LNCaP clone FGC (cell line): Measurements from ENCODE around the gene MCRIP1.
A peak's percentile ranks its signal among the peaks of the same experiment; 100 is the strongest.

Source experiments
- DNase-seq: peaks from one replicate; pipeline ENCODE4 v3.0.0-alpha.2; 2011; ENCODE audit warnings: low read depth
- H3K4me3 ChIP-seq: 2 replicates; pipeline ENCODE4 v1.5.1; 2011; ENCODE audit warnings: mild to moderate bottlenecking, low read depth, low read length, control low read depth
- CTCF ChIP-seq: IDR thresholded peaks from 2 replicates; pipeline ENCODE4 v1.5.1; 2012; ENCODE audit warnings: mild to moderate bottlenecking; ENCODE audit not compliant: control insufficient read depth, insufficient read depth; ENCODE audit errors: extremely low read depth

MCRIP1 gene

GRCh38 chr17:81810892-81811704 is 22.0 kb downstream of the MCRIP1 start:
- no peak for TF ChIP-seq CTCF
- H3K4me3 ChIP-seq, result no peak overlapping the region
- DNase-seq, result no peak

GRCh38 chr17:81810476-81810875 is 22.6 kb downstream of the MCRIP1 start:
- no peak overlapping the region for H3K4me3 ChIP-seq
- DNase-seq, result no peak
- TF ChIP-seq CTCF, result no peak

- no peak for DNase-seq
- H3K4me3 ChIP-seq, result no peak overlapping the region
- no peak for TF ChIP-seq CTCF
Observed at GRCh38 chr17:81809556-81809998, 23.5 kb downstream of the MCRIP1 start.

GRCh38 chr17:81808778-81809555 is 24.1 kb downstream of the MCRIP1 start:
- DNase-seq, result no peak
- peak; percentile 38 for TF ChIP-seq CTCF
- no peak overlapping the region for H3K4me3 ChIP-seq

GRCh38 chr17:81807839-81808238 is 25.3 kb downstream of the MCRIP1 start:
- no peak for DNase-seq
- no peak for TF ChIP-seq CTCF
- no peak overlapping the region for H3K4me3 ChIP-seq

- DNase-seq, result no peak
- TF ChIP-seq CTCF, result no peak
- no peak overlapping the region for H3K4me3 ChIP-seq
Observed at GRCh38 chr17:81807210-81807719, 25.8 kb downstream of the MCRIP1 start.
